DMS153 treated with DMSO at 0.1 percent for 48 hours (cell line): Measurements from ENCODE around the gene RFX3.

ENCODE experiments used
- DNase-seq: peaks from one replicate; lab custom pipeline; 2025; ENCODE audit not compliant: unreplicated experiment; lab: John Stamatoyannopoulos, UW

Gene RFX3

DNA sequence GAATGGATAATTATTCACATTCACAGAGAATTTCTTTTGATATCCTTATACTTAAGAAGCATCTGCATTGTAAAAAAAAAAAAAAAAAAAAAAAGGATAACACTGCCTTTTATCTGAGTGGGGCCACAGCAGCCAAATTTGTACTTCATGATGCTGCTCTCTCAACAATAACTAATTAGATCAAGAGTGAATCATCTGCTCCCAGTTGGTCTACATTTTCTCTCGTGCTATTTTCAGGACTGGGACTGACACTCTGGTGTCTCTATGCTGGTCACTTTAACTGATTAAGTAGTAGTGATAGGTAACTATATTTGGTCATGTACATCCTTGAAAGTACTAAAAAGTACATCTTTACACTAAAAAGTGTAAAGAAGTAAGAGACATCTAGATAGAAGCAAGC, 90.1 kb downstream of the RFX3 start:
- no peak for DNase-seq

DNA sequence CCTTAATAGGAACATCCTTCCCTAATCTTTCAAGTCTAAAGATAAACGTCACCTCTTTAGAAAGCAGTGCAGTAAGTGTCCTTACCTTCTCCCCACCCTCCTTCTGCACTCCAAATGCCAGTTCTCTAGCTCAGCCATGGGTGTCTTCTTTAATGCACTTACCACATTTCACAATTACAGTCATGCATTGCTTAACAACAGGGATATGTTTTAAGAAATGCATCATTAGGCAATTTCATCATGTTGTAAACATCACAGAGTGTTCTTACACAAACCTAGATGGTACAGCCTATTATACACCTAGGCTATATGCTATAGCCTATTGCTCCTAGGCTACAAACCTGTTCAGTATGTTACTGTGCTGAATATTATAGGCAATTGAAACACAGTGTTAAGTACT, 91.2 kb downstream of the RFX3 start:
- DNase-seq = no peak

DNA sequence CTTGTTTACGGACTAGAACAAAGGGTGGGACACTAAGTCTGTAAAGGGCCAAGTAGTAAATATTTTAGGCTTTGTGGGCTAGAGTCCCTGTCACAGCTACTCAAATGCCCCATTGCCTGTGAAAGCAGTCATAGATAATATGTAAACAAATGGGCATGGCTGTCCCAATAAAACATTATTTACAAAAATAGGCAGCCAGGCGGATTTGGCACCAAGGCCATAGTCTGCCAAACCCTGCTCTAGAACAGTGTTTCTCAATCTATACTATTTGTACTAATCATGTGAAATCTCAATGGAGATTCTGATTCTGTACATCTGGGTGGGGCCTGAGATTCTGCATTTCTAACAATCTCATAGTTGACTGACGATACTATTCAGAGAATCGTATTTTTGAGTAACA, 92.0 kb downstream of the RFX3 start:
- DNase-seq = no peak

DNA sequence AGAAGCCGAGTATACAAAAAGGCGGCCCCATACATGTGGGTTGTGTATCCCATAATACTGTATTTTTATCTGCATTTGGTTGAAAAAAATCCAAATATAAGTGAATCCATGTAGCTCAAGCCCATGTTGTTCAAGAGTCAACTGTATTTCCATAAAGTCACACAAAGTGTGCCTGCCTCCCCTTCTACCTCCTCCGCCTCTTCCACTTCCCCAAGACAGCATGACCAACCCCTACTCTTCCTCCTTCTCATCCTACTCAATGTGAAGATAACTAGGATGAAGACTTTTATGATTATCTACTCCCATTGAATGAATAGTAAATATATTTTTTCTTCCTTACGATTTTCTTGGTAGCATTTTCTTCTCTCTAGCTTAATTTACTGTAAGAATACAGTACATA, 92.7 kb downstream of the RFX3 start:
- DNase-seq = no peak

GRCh38 chr9:3431890-3432289, 93.9 kb downstream of the RFX3 start:
- no peak for DNase-seq

- DNase-seq = no peak
Observed at GRCh38 chr9:3419893-3420292, 105.9 kb downstream of the RFX3 start.

DNA sequence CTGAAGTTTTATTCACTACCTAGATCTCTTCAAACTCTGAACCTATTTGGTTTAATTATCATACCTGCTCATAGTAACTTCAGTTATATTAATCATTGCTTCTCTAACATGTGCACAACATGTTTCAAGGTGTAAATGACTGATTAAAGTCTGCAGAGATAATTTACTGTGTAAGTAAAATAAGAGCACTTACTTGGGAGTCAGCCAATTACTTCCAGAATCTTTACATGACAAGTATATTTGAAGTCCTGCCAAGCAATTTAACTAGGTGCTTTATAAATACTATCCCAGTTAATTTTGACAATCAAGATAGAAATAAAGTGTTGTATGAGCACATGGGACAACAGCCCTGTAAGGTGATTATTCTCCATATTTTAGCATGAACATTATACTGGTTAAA, 109.9 kb downstream of the RFX3 start:
- no peak for DNase-seq

- no peak for DNase-seq
Observed at GRCh38 chr9:3413984-3414383, 111.8 kb downstream of the RFX3 start.

DNA sequence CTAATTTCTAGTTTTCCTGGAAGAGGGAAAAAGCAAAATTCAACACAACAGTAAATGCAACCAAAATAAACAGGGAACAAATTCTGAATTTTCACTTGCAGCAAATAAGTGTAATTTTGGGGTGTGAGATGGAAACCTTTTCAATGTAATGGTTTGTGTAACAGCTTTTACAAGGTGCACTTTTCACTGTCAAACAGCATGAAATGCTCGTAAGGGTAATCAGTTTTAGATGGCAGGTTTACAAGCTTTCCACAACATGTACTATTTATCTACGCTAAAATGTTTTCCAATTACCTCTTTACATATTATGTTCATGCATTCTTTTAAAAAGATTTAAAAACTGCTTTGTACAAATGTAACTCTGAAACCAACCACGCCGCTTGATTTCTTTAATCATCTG, 115.3 kb downstream of the RFX3 start:
- no peak for DNase-seq

- DNase-seq = no peak
Observed at GRCh38 chr9:3409453-3409852, 116.3 kb downstream of the RFX3 start.

- DNase-seq = no peak
Observed at GRCh38 chr9:3403315-3403714, 122.5 kb downstream of the RFX3 start.

GRCh38 chr9:3401221-3401954, 124.4 kb downstream of the RFX3 start:
- DNase-seq = peak; percentile 65

GRCh38 chr9:3398232-3398648, 127.6 kb downstream of the RFX3 start:
- DNase-seq = no peak

DNA sequence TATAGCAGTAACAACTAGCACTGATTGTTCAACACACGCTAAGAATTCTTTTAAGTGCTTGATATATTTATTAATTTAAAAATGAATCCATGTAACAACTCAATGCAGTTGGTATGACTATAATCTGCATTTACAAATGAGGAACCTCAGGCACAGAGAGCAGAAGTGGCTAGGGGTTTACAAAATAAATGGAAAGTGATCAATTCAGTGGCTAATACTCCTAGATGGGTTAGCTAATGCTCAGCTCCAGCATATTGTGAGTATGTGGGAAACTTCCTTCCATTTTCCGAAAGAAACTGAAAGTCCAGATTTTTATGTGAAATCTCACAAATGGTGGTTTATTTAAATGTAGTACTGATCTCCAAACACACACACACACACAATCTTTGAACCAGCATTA, 128.0 kb downstream of the RFX3 start:
- DNase-seq = no peak

DNA sequence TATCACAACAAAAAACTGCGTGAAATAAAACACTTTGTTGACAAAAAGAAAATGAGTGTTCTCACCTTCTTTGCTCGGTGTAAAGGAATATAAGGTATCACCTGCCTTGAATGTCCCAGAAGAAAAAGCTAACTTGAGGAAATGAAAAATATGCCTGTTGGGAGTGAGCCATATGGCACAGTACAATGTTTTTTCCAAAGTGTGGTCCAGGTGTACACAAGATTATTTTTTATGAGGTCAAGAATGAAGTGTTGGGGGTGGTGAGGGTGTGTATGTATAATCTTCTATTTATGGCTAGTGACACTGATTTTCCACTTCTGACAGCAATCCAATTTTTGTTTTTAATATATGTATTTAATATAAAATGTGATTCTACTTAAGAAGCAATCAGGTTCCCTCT, 134.4 kb downstream of the RFX3 start:
- DNase-seq = no peak

- DNase-seq = no peak
Observed at GRCh38 chr9:3386753-3387152, 139.0 kb downstream of the RFX3 start.

DNA sequence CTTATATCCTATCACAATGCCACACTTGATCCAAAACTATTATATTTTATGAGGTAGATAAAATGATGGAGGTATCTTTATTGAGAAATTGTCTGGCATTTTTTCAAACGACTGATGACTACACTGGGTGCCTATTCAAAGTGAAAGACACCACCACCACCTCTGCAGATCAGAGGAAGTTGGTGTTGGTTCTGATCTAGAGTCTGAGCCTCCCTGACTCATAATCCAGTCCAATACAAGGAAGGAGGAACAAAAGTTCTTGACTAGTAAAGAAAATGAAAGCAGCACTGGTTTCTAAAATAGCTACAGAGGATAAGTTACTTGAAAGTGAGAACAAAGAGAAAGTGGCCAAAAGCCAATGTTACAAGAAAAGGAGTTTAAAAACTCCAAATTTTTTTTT, 139.9 kb downstream of the RFX3 start:
- DNase-seq = no peak

- no peak for DNase-seq
Observed at GRCh38 chr9:3371842-3372241, 154.0 kb downstream of the RFX3 start.

- no peak for DNase-seq
Observed at GRCh38 chr9:3370715-3371114, 155.1 kb downstream of the RFX3 start.

DNA sequence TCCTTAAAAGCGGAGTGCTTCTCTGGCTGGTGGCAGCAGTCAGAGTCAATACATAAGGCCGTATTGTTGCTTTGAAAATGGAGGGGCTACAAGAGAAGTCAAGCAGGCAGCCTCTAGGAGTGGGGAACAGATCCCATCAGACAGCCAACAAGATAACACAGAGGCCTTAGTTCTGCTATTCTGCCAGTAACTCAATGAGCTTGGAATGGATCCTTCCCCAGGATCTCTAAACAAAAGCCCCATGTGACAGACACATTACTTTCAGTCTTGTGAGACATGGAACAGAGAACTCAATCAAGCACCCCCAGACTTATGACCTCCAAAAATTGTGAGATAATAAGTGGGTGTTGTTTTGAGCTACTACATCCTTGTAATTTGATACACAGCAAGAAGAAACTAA, 158.6 kb downstream of the RFX3 start:
- DNase-seq = no peak

GRCh38 chr9:3361689-3362392, 164.0 kb downstream of the RFX3 start:
- DNase-seq = no peak

DNA sequence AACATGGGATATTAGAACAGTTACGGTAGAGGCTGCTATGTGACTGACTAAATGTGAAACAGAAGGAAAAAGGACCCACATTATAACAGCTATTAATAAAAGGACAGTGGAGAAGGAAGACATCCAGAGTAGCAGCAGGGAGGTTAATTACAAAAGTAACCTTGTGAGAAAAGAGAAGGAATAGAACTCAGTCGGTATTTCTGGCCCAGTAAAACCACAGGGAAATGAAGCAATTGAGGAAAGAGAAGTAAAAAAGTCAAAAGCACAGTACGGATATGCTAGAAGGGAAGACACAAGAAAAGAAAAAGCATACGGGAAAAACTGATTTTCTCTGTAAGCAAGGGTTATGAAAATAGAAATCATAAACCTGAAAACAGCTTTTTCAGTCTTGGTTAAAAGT, 164.7 kb downstream of the RFX3 start:
- no peak for DNase-seq

- DNase-seq = no peak
Observed at GRCh38 chr9:3360245-3360644, 165.6 kb downstream of the RFX3 start.
